Thymus (tissue), 11 donors: ENCODE measurements around the gene HOXD1. TPM values are rescaled to one million over a fixed set of nuclear protein-coding genes. Genes with fewer than 3 reads are reported as not detected.

Source experiments
- DNase-seq, 9 donors: peaks; one replicate each; pipeline ENCODE4 v3.0.0-alpha.2; 2013; ENCODE audit warnings: low spot score in 9 of 9, low read depth in 6 of 9, missing footprints in 1 of 9
- H3K27ac ChIP-seq, 2 donors: one replicate each; pipeline ENCODE4 v1.5.1; 2013; ENCODE audit warnings: control low read depth in 1 of 2, low read depth in 1 of 2, low read length in 1 of 2, mild to moderate bottlenecking in 1 of 2, moderate library complexity in 1 of 2
- H3K27me3 ChIP-seq, 2 donors: one replicate each; pipeline ENCODE4 v1.5.1; 2013; ENCODE audit warnings: low read length in 1 of 2; ENCODE audit not compliant: control insufficient read depth in 2 of 2, insufficient read depth in 1 of 2
- H3K36me3 ChIP-seq, 2 donors: one replicate each; pipeline ENCODE4 v1.5.1; 2013; ENCODE audit warnings: low read length in 1 of 2, mild to moderate bottlenecking in 1 of 2, moderate library complexity in 1 of 2; ENCODE audit not compliant: control insufficient read depth in 2 of 2, insufficient read depth in 2 of 2
- H3K4me1 ChIP-seq, 2 donors: one replicate each; pipeline ENCODE4 v1.5.1; 2013; ENCODE audit warnings: low read length in 2 of 2; ENCODE audit not compliant: control insufficient read depth in 2 of 2, insufficient read depth in 2 of 2
- H3K4me3 ChIP-seq, 2 donors: one replicate each; pipeline ENCODE4 v1.5.1; 2013; ENCODE audit warnings: low read length in 2 of 2, control low read depth in 1 of 2, mild to moderate bottlenecking in 1 of 2
- H3K9me3 ChIP-seq, 2 donors: one replicate each; pipeline ENCODE4 v1.5.1; 2013; ENCODE audit warnings: low read length in 1 of 2, mild to moderate bottlenecking in 1 of 2; ENCODE audit not compliant: control insufficient read depth in 2 of 2, insufficient read depth in 1 of 2
- WGBS: extraction: QIAGEN DNeasy Blood & Tissue Kit; methylation state at CpG from one replicate; pipeline ENCODE4 v1.1.7; 2013; 5-methylcytosine and 5-hydroxymethylcytosine counted together
- polyA plus RNA-seq: library from polyadenylated mRNA; stranded (reverse); fragments of 200-250 nt; gene quantifications from one replicate; pipeline ENCODE4 v1.2.3, GENCODE V29; 2013
- total RNA-seq: library from RNA; stranded (reverse); fragments of 120-200 nt; gene quantifications from one replicate; pipeline ENCODE4 v1.2.4, GENCODE V29; 2013
- donor health status: healthy.

The HOXD1 gene
- total and polyA plus RNA-seq, 2 donors, result 0.09 to 0.52 TPM

GRCh38 chr2:176206136-176206535 lies 17.7 kb downstream of the HOXD1 start:
- Histone ChIP-seq H3K27ac (no peak overlapping the region), H3K27me3 (peaks cover 0 to 23% of the 10 kb centered on the region in 2 donors), H3K9me3 (no peaks in the 10 kb centered on the region), H3K4me1 (no peaks in the 10 kb centered on the region), H3K4me3 (no peak overlapping the region), H3K36me3 (no peaks in the 10 kb centered on the region)
- no peak for DNase-seq
- 96% methylated on average over 2 of the region's 2 CpGs for WGBS

- DNase-seq, result no peak
- Histone ChIP-seq H3K27me3 (peaks cover 0 to 22% of the 10 kb centered on the region in 2 donors), H3K9me3 (no peaks in the 10 kb centered on the region), H3K36me3 (no peaks in the 10 kb centered on the region), H3K4me3 (no peak overlapping the region), H3K4me1 (no peaks in the 10 kb centered on the region), H3K27ac (no peak overlapping the region)
- whole genome bisulfite sequencing, result 92% methylated on average over 2 of the region's 2 CpGs
Measured at GRCh38 chr2:176206682-176207081, 18.2 kb downstream of the HOXD1 start.

- Histone ChIP-seq H3K27ac (no peak overlapping the region), H3K36me3 (no peaks in the 10 kb centered on the region), H3K27me3 (peaks cover 0 to 3% of the 10 kb centered on the region in 2 donors), H3K4me3 (no peak overlapping the region), H3K4me1 (no peaks in the 10 kb centered on the region), H3K9me3 (no peaks in the 10 kb centered on the region)
- DNase-seq, result no peak
- 90% methylated on average over 1 of the region's 1 CpG for WGBS
Measured at GRCh38 chr2:176211110-176211509, 22.6 kb downstream of the HOXD1 start.

- no peak overlapping the region for H3K27ac ChIP-seq
- H3K36me3 ChIP-seq, result no peaks in the 10 kb centered on the region
- H3K4me1 ChIP-seq, result no peaks in the 10 kb centered on the region
- H3K4me3 ChIP-seq, result no peak overlapping the region
- H3K9me3 ChIP-seq, result no peaks in the 10 kb centered on the region
- no peak for DNase-seq
- H3K27me3 ChIP-seq, result peaks cover 0 to 3% of the 10 kb centered on the region in 2 donors
Measured at GRCh38 chr2:176212276-176212675, 23.8 kb downstream of the HOXD1 start.

GRCh38 chr2:176213406-176213805 lies 24.9 kb downstream of the HOXD1 start:
- WGBS, result 76% methylated on average over 1 of the region's 1 CpG
- H3K4me1 ChIP-seq, result no peaks in the 10 kb centered on the region
- H3K4me3 ChIP-seq, result no peak overlapping the region
- no peaks in the 10 kb centered on the region for H3K9me3 ChIP-seq
- peaks cover 0 to 3% of the 10 kb centered on the region in 2 donors for H3K27me3 ChIP-seq
- DNase-seq, result no peak
- H3K27ac ChIP-seq, result no peak overlapping the region
- H3K36me3 ChIP-seq, result no peaks in the 10 kb centered on the region

GRCh38 chr2:176227874-176228273 lies 39.4 kb downstream of the HOXD1 start:
- Histone ChIP-seq H3K9me3 (no peaks in the 10 kb centered on the region), H3K27me3 (no peaks in the 10 kb centered on the region), H3K4me1 (no peaks in the 10 kb centered on the region), H3K4me3 (no peak overlapping the region), H3K36me3 (no peaks in the 10 kb centered on the region), H3K27ac (no peak overlapping the region)
- 47% methylated on average over 2 of the region's 2 CpGs for WGBS
- no peak for DNase-seq

- no peaks in the 10 kb centered on the region for H3K9me3 ChIP-seq
- no peak for DNase-seq
- H3K27me3 ChIP-seq, result no peaks in the 10 kb centered on the region
- H3K4me1 ChIP-seq, result no peaks in the 10 kb centered on the region
- no peaks in the 10 kb centered on the region for H3K36me3 ChIP-seq
- no peak overlapping the region for H3K4me3 ChIP-seq
- H3K27ac ChIP-seq, result no peak overlapping the region
- WGBS, result 80% methylated on average over 2 of the region's 2 CpGs
Measured at GRCh38 chr2:176234156-176234555, 45.7 kb downstream of the HOXD1 start.

GRCh38 chr2:176234940-176235339 lies 46.5 kb downstream of the HOXD1 start:
- 83% methylated on average over 1 of the region's 1 CpG for WGBS
- no peaks in the 10 kb centered on the region for H3K4me1 ChIP-seq
- H3K36me3 ChIP-seq, result no peaks in the 10 kb centered on the region
- H3K27ac ChIP-seq, result no peak overlapping the region
- H3K4me3 ChIP-seq, result no peak overlapping the region
- no peaks in the 10 kb centered on the region for H3K9me3 ChIP-seq
- no peak for DNase-seq
- H3K27me3 ChIP-seq, result no peaks in the 10 kb centered on the region

- 89% methylated on average over 4 of the region's 4 CpGs for WGBS
- Histone ChIP-seq H3K4me3 (no peak overlapping the region), H3K36me3 (no peaks in the 10 kb centered on the region), H3K4me1 (no peaks in the 10 kb centered on the region), H3K27me3 (peaks cover 0 to under 1% of the 10 kb centered on the region in 2 donors), H3K9me3 (no peaks in the 10 kb centered on the region), H3K27ac (no peak overlapping the region)
- DNase-seq, result no peak
Measured at GRCh38 chr2:176237456-176237855, 49.0 kb downstream of the HOXD1 start.

- DNase-seq, result no peak
- Histone ChIP-seq H3K27ac (no peak overlapping the region), H3K36me3 (no peaks in the 10 kb centered on the region), H3K27me3 (peaks cover 0 to 4% of the 10 kb centered on the region in 2 donors), H3K9me3 (no peaks in the 10 kb centered on the region), H3K4me3 (no peak overlapping the region), H3K4me1 (no peaks in the 10 kb centered on the region)
- 97% methylated on average over 4 of the region's 4 CpGs for WGBS
Measured at GRCh38 chr2:176239031-176239430, 50.6 kb downstream of the HOXD1 start.
